Tibial nerve (tissue), 3 donors: ENCODE data around the gene WDR82.

ENCODE experiments used
- EP300 ChIP-seq, 2 donors: sonication (generic); formaldehyde crosslinking; IDR thresholded peaks; one replicate each; pipeline ENCODE4 v1.6.1; 2017; ENCODE audit warnings: antibody characterized with exemption in 2 of 2, mild to moderate bottlenecking in 1 of 2
- POLR2A ChIP-seq, 2 donors: fragments of 450-650 bp; IDR thresholded peaks; one replicate each; pipeline ENCODE4 v1.6.1; 2017; ENCODE audit warnings: antibody characterized with exemption in 2 of 2, mild to moderate bottlenecking in 2 of 2, moderate library complexity in 2 of 2

DNA sequence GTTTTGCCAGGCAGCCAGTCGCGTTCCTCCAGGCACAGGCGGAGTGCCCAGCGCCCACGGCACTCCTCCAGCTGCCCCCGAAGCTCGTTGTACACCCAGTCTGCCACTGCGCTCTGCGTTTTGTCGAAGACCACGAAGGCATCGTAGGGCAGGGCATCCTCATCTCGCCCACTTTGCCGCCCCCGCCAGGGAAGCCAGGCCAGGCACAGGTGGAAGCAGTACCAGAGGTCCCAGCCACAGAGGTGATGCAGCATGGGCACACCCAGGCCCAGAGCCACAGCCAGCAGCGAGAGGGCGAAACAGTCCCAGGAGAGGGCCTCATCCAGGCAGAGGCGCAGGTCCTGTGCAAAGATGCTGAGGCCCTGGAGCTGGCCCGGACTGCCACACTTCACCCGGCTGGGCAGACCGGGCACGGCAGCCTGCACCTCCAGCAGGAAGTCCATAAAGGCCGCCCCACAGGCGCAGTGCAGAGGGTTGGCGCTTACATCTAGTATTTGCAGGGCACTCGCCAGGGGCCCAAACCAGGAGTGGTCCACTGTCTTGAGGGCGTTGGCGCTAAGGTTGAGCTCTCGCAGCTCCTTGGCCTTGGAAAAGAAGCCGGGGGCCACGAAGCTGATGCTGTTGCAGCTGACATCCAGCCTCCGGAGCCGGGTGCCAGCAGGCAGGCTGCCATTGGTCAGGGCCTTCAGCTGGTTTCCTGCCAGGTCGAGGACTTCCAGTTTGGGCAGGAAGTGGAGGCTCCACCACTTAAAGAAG, 56.7 kb downstream of the WDR82 start:
- TF ChIP-seq POLR2A (IDR thresholded peaks at IDR 0.05): no peak
- no peak for TF ChIP-seq EP300 (IDR thresholded peaks at IDR 0.05)
